Hypothalamus (tissue), 51 donors: Measurements from ENCODE around the gene TSHZ3.

Experiments
- DNase-seq, 51 donors: peaks; one replicate each; lab custom pipeline; 2025; lab: John Stamatoyannopoulos, UW

TSHZ3 gene

GRCh38 chr19:31252441-31252840, 96.8 kb downstream of the TSHZ3 start:
- DNase-seq = no peak

DNA sequence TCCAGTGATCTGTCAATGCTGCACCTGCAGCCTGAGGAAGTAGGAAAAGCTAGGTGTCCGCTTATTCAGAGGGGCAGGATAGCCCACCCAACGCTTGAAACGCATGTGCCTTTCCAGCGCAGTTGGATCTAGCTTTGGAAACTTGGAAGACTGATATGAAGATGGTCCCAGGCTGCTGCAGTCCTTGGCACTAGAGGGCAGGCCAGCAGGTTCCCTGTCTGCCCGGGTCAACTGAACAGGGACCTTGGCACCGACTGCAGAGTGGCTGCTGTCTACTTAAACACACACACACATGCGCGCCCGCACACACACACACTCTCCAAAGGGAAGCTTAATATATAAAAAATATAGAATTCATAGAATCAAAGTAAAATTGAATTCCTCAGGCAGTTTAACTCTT, 100.0 kb downstream of the TSHZ3 start:
- peak in 1 of 51 donors; percentile 5 for DNase-seq

DNA sequence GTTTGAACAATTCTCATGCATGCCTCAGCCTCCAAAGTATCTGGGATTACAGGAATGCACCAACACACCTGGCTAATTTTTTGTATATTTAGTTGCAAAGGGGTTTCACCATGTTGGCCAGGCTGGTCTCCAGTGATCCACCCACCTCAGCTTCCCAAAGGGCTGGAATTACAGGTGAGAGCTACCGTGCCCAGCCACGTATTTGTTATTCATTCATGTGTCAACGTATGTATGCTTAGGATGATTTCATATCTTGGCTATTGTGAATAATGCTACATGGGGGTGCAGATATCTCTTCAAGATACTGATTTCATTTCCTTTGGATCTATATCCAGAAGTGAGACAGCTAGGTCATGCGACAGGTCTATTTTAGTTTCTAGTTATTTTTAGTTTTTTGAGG, 113.4 kb downstream of the TSHZ3 start:
- DNase-seq = no peak

DNA sequence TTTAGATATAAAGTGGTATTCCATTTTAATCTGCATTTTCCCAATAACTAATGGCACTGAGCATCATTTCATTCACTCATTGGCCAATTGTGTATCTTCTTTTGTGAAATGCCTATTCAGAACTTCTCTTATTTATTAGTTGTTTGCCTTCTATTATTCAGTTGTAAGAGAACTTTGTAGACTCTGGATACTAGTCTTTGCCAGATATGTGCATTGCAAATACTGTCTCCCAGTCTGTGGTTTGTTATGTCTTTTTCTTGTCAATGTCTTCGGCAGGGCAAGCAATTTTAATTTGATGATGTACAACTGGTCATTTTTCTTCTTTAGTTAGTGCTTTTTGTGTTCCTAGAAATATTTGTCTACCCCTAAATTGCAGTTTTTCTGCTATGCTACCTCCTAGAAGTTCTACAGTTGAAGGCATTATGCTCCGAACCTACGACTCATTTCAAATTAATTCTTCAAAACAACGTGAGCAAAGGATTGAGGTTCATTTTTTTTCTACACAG, 115.9 kb downstream of the TSHZ3 start:
- DNase-seq = no peak

- DNase-seq = no peak
Measured at GRCh38 chr19:31232871-31233270, 116.4 kb downstream of the TSHZ3 start.

DNA sequence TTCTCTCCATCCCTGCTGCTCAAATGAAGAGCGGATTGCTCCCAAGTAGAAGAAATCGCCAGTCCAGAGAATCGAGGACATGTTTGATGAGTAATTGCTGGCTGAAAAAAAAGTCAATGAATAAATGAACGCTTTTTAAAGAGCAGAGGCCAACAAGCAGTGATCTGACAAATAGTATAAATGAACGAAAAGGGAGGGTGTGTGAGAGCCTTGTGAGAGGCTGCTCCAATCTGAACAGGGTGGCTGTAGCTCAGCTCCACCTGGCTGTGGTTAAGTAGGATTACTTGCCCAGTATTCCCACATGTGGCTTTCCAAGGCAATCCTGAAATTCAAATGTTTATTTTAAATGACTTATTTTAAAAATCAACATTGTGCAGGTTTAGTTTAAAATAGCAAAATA, 117.1 kb downstream of the TSHZ3 start:
- DNase-seq = no peak

- DNase-seq = no peak
Measured at GRCh38 chr19:31231237-31231636, 118.0 kb downstream of the TSHZ3 start.

DNA sequence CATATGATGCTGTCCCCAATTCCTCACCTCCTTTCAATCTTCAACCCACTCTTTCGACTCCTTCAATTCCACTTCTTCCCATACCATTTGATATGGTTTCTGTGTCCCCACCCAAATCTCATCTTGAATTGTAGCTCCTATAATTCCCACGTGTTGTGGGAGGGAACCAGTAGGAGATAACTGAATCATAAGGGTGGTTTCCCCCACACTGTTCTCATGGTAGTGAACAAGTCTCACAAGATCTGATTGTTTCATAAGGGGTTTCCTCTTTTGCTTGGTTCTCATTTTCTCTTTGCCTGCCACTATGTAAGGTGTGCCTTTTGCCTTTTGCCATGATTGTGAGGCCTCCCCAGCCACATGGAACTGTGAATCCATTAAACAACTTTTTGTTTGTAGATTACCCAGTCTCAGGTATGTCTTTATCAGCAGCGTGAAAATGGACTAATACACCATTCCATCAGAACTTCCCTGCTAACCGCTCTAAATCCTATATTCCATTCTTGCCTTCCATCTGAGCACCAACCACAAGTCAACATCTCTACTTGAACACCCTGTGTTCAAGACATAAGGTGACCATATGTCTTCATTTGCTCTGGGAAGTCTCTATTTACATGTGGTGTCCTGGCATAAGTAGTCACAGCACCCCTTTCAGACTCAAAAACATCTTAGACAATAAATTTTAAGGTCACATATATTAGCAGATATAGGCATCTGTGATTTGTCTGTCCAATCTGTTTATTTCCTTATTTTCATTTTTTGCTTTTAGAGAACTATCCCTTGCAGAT, 122.9 kb downstream of the TSHZ3 start:
- DNase-seq = no peak
